Naive thymus-derived CD8-positive, alpha-beta T cell (primary cell): Measurements from ENCODE around the gene DNAJC21. TPM values are rescaled to one million over a fixed set of nuclear protein-coding genes. Genes with fewer than 3 reads are reported as not detected.

ENCODE experiments used
- ATAC-seq, 2 donors: fragments of 150-1000 bp; cut with Tn5 transposase in 1 of 2; sonication (Bioruptor Pico), chemical (Tn5 transposase) in 1 of 2; 1 replicate in 1 of 2; 2 replicates in 1 of 2; pipeline ENCODE4 v1.10.0; 2021; ENCODE audit warnings: mild to moderate bottlenecking in 2 of 2, moderate library complexity in 2 of 2
- POLR2A ChIA-PET: fragments of 350-600 bp; sonication (Branson Sonifier 250); formaldehyde crosslinking; loops from one replicate; lab custom pipeline; 2021; ENCODE audit warnings: antibody characterized with exemption; lab: Charles Lee
- DNase-seq, 10 donors: peaks; one replicate each; pipeline versions ENCODE4 v3.0.0 to v3.0.0-alpha.2; 2020 to 2022
- H3K27ac Mint-ChIP-seq, 10 donors: one replicate each; pipeline ENCODE4 v1.8.0; 2020 to 2022; ENCODE audit warnings: mild to moderate bottlenecking in 10 of 10, mixed read lengths in 10 of 10, moderate library complexity in 4 of 10, inconsistent platforms in 1 of 10
- H3K27me3 Mint-ChIP-seq, 5 donors: one replicate each; pipeline ENCODE4 v1.8.0; 2021 to 2022; ENCODE audit warnings: mixed read lengths in 5 of 5
- H3K36me3 Mint-ChIP-seq, 3 donors: one replicate each; pipeline ENCODE4 v1.8.0; 2020 to 2022; ENCODE audit warnings: mixed read lengths in 3 of 3, mild to moderate bottlenecking in 2 of 3, inconsistent platforms in 1 of 3
- H3K4me1 Mint-ChIP-seq, 4 donors: one replicate each; pipeline ENCODE4 v1.8.0; 2021 to 2022; ENCODE audit warnings: mixed read lengths in 4 of 4
- H3K4me3 Mint-ChIP-seq, 10 donors: one replicate each; pipeline ENCODE4 v1.8.0; 2020 to 2022; ENCODE audit warnings: mild to moderate bottlenecking in 10 of 10, mixed read lengths in 10 of 10, moderate library complexity in 6 of 10, inconsistent platforms in 1 of 10
- H3K9me3 Mint-ChIP-seq, 9 donors: one replicate each; pipeline ENCODE4 v1.8.0; 2020 to 2022; ENCODE audit warnings: mixed read lengths in 9 of 9, mild to moderate bottlenecking in 3 of 9, inconsistent platforms in 1 of 9, moderate library complexity in 1 of 9
- polyA plus RNA-seq, 3 donors: library from polyadenylated mRNA; unstranded; fragments of 300-500 nt; fragmentation: Illumina TruSeq; gene quantifications; one replicate each; pipeline ENCODE4 v1.2.3, GENCODE V29; 2021
- total RNA-seq, 8 experiments: library from RNA in 2 of 8; stranded (reverse) in 2 of 8; gene quantifications; one replicate each; pipeline ENCODE4 v1.2.3 and lab custom pipeline; 2021 to 2026

DNAJC21 gene
- total and polyA plus RNA-seq, 5 experiments from 2014 or later: 14.6 to 62.6 (median 27.6) TPM

DNA sequence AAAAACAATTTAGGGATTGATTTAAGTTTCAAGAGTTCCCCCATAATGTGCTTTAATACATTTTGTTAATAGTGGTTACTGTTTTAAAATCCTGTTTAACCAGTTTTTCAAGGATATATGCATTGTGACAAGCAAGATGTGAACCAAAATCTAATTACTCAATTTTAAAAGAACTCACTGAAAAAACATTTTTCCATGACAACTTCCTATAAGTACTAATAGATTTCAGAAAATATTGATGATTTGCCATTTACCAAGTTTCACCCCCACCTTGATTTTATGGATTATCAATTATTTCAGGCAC is 4.9 kb upstream of the DNAJC21 start:
- POLR2A ChIA-PET: interaction anchor here (1.1 kb wide), 1 partner anchor 9 kb away, joined by 6 read pairs; the partner anchor contains the start of genes BRIX1 and RAD1
- peaks cover 0 to 66% (median 9%) of the 10 kb centered on the region in 3 donors for H3K36me3 Mint-ChIP-seq
- DNase-seq (no peak), ATAC-seq (no peak)
- no peaks in the 10 kb centered on the region for H3K9me3 Mint-ChIP-seq
- peaks cover 6 to 18% (median 10%) of the 10 kb centered on the region in 4 donors for H3K4me1 Mint-ChIP-seq
- no peak overlapping the region for H3K4me3 Mint-ChIP-seq
- no peaks in the 10 kb centered on the region for H3K27me3 Mint-ChIP-seq
- peak overlapping the region in 4 of 10 donors; percentile 15 to 54 (median 49) for H3K27ac Mint-ChIP-seq

DNA sequence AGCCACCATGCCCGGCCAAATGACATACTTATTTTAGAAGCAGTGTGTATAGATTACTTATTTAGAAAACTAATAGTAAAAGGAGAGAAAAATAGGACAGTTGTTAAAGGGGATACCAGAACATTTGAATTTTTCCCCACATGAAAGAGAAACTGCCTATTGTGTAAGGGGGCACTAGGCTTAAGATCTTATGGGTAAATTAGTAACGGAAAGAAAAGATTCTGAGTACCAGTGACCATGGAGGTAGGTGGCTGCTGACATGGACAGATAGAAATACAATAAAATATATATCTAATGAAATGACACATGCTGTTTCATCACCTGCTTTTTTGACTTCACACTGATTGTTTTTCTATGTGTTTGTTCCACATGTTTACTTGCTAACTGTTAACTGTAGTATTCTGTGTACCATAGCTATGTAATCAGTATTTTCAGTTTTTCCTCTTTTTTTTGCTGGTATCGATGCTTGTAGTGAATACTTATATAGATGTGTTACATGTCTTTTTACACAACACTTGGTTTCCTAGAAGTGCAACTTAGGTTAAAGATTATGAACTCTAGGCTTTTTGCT is 3.0 kb upstream of the DNAJC21 start:
- POLR2A ChIA-PET: no interaction called here
- no peaks in the 10 kb centered on the region for H3K27me3 Mint-ChIP-seq
- H3K4me3 Mint-ChIP-seq: no peak overlapping the region
- peaks cover 0 to 48% (median 8%) of the 10 kb centered on the region in 3 donors for H3K36me3 Mint-ChIP-seq
- DNase-seq (no peak), ATAC-seq (no peak)
- no peaks in the 10 kb centered on the region for H3K9me3 Mint-ChIP-seq
- H3K27ac Mint-ChIP-seq: no peak overlapping the region
- H3K4me1 Mint-ChIP-seq: peaks cover 15 to 32% (median 23%) of the 10 kb centered on the region in 4 donors

DNA sequence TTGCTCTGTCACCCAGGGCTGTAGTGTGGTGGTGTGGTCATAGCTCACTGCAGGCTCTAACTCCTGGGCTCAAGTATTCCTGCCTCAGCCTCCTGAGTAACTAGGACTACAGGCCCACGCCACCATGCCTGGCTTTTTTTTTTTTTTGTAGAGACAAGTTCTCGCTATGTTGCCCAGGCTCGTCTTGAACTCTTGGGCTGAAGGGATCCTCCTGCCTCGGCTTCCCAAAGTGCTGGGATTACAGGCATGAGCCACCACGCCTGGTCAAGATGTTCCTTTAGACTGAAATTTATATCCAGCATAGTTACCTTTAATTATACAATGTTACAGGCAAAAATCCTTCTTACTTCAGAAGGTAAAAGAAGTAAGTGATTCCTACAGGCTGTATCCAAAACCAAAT is 1.6 kb upstream of the DNAJC21 start:
- no peak for DNase-seq
- H3K27ac Mint-ChIP-seq: peak overlapping the region in 4 of 10 donors; percentile 5 to 76 (median 36)
- H3K36me3 Mint-ChIP-seq: peaks cover 0 to 38% (median 8%) of the 10 kb centered on the region in 3 donors
- peaks cover 18 to 41% (median 31%) of the 10 kb centered on the region in 4 donors for H3K4me1 Mint-ChIP-seq
- H3K27me3 Mint-ChIP-seq: no peaks in the 10 kb centered on the region
- peak overlapping the region in 1 of 10 donors; percentile 42 for H3K4me3 Mint-ChIP-seq
- POLR2A ChIA-PET: interaction anchor here (3.6 kb wide), 1 partner anchor 12 kb away, joined by 111 read pairs; the partner anchor contains the start of genes BRIX1 and RAD1
- no peak for ATAC-seq
- no peaks in the 10 kb centered on the region for H3K9me3 Mint-ChIP-seq

DNA sequence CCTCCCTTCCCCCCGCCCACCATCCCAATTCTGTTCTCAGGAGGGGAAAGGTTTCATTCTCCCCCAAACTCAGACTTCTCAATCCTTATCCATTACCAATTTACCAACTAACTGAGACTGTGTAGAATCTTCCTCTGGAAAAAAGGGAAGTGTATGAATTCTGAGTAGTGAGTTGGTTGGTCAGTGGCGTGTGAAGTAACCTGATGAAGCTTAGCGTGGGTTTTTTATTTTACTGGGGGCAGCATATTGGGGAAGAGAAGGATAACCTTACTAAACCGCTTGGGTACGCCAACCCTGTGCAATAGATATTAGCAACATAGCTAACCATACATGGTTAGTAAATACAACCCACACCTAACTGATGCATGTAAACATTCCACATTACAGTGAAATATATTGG is 1.1 kb upstream of the DNAJC21 start:
- peak overlapping the region in 5 of 10 donors; percentile 90 to 97 (median 93) for H3K4me3 Mint-ChIP-seq
- ATAC-seq (no peak), DNase-seq (no peak)
- peaks cover 0 to 34% (median 8%) of the 10 kb centered on the region in 3 donors for H3K36me3 Mint-ChIP-seq
- no peaks in the 10 kb centered on the region for H3K9me3 Mint-ChIP-seq
- peak overlapping the region in 3 of 10 donors; percentile 5 to 77 (median 45) for H3K27ac Mint-ChIP-seq
- H3K27me3 Mint-ChIP-seq: no peaks in the 10 kb centered on the region
- POLR2A ChIA-PET: interaction anchor here (3.6 kb wide), 1 partner anchor 12 kb away, joined by 111 read pairs; the partner anchor contains the start of genes BRIX1 and RAD1
- peaks cover 18 to 41% (median 32%) of the 10 kb centered on the region in 4 donors for H3K4me1 Mint-ChIP-seq

DNA sequence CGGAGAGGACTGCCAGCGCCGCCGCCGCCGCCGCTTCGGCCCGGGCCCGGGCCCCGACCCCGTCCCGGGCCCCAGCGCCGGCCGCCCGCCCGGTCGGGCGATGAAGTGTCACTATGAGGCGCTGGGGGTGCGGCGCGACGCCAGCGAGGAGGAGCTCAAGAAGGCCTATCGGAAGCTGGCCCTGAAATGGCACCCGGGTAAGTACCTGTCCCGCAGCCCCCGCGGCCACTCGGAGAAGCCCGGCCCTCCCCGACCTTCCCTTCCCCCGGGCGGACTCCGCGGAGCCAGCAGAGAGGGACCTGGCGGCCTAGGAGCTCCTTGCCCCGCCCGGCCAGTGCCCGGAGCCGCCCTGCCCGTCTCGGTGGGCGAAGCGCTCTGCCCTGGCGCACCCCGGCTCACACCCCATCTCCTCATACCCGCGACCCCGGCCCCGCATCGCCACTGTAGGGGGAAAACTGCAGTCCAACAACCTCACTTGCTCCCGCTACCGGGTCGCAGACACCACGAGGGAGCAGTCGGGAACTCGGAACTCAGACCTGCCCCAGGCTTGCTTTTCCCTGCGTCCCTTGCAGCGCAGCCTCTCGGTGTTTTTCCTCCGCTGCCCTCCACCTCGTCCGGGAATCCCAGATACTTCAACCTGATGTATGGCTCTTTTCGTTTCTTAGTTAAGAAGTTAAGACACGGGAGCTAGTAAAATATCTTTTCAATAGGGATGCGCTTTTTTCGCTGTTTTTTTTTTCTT is 532 bp downstream of the DNAJC21 start:
- H3K27ac Mint-ChIP-seq: peak overlapping the region; percentile 22 to 98 (median 96)
- H3K27me3 Mint-ChIP-seq: no peaks in the 10 kb centered on the region
- POLR2A ChIA-PET: interaction anchor here (0.6 to 3.6 kb wide), 13 partner anchors 9 to 1946 kb away, joined by 3 to 111 read pairs (median 6); partner anchors contain the start of genes BRIX1, IL7R, LMBRD2 and NADK2
- DNase-seq: peak; percentile 68 to 93 (median 76)
- H3K9me3 Mint-ChIP-seq: no peaks in the 10 kb centered on the region
- H3K4me1 Mint-ChIP-seq: peaks cover 22 to 42% (median 36%) of the 10 kb centered on the region in 4 donors
- H3K4me3 Mint-ChIP-seq: peak overlapping the region; percentile 94 to 98 (median 97)
- peaks cover 0 to 33% (median 2%) of the 10 kb centered on the region in 3 donors for H3K36me3 Mint-ChIP-seq
- ATAC-seq: peak; percentile 76 to 77

DNA sequence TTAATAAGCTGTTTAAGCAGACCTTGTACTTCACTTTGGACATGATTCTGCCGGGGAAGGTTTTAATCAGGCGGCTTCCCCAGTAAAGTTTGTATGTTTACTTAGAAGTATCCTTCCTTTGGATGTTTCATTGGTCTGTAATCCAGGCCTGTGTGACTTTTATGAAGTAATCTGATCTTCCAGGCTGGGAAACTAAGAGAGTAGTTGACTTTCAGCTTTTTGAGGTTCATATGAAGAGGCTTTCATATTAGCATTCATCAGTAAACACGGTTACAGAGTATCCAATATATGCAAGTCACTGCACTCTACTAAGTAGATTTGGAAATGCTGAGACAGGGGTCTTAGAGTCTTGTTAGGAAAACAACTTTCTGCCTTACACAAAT is 1.1 kb downstream of the DNAJC21 start:
- ATAC-seq: no peak
- POLR2A ChIA-PET: interaction anchor here (0.7 to 3.6 kb wide), 6 partner anchors 9 to 1221 kb away, joined by 4 to 111 read pairs (median 8); partner anchors contain the start of genes BRIX1, IL7R, LMBRD2 and RAD1
- Mint-ChIP-seq H3K4me3 (peak overlapping the region; percentile 94 to 98 (median 97)), H3K9me3 (no peaks in the 10 kb centered on the region), H3K4me1 (peaks cover 23 to 44% (median 36%) of the 10 kb centered on the region in 4 donors), H3K27ac (peak overlapping the region; percentile 22 to 98 (median 96)), H3K36me3 (peaks cover 0 to 32% (median 2%) of the 10 kb centered on the region in 3 donors), H3K27me3 (no peaks in the 10 kb centered on the region)
- no peak for DNase-seq

DNA sequence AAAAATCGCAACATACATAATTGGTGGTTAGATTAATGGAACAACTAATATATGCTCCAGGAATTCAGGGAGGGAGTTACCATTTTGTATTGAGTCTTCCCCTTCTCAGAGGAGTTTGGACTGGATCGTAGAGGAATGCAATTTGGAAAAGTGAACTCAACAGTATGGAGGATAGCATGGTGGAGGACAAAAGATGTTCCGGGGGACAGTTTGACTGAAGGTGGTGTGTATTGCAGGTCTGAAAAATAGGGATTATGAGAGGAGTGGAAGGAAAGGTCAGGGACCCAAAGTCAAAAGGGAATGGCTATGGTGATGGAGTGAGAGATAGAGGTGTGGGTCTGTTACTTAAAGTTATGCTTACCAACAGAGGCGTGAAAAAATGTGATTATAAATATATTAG is 1.5 kb downstream of the DNAJC21 start:
- POLR2A ChIA-PET: interaction anchor here (0.5 to 3.6 kb wide), 5 partner anchors 8 to 92 kb away, joined by 3 to 111 read pairs (median 8); partner anchors contain the start of genes BRIX1, RAD1 and TTC23L
- DNase-seq (no peak), ATAC-seq (no peak)
- Mint-ChIP-seq H3K4me1 (peaks cover 23 to 44% (median 36%) of the 10 kb centered on the region in 4 donors), H3K4me3 (peak overlapping the region; percentile 94 to 98 (median 97)), H3K9me3 (no peaks in the 10 kb centered on the region), H3K27ac (peak overlapping the region in 9 of 10 donors; percentile 22 to 98 (median 95)), H3K36me3 (peaks cover 0 to 32% (median 0%) of the 10 kb centered on the region in 3 donors), H3K27me3 (no peaks in the 10 kb centered on the region)

DNA sequence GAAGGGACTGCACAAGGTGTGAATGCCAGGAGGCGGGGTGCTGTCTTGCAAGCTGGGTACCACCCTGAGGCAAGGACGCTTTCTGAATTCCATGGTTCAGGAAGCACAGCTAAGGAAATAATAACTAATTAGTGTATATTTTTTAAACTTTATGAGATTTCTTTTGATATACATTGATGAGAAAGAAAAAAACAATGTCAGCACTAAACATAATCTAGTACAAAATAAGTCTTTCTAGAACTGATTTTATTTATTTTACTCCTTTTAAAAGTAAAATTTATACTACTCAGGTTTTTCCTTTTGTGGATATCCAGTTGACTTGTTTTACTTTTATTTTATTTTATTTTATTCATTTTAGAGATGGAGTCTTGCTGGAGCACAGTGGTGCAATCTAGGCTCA is 3.6 kb downstream of the DNAJC21 start:
- no peak overlapping the region for H3K4me3 Mint-ChIP-seq
- H3K9me3 Mint-ChIP-seq: no peaks in the 10 kb centered on the region
- POLR2A ChIA-PET: interaction anchor here (0.7 to 1.6 kb wide), 2 partner anchors 17 to 271 kb away, joined by 6 to 7 read pairs; partner anchors contain the start of genes BRIX1 and RAD1
- H3K27me3 Mint-ChIP-seq: no peaks in the 10 kb centered on the region
- peaks cover 0 to 43% (median 5%) of the 10 kb centered on the region in 3 donors for H3K36me3 Mint-ChIP-seq
- peaks cover 23 to 44% (median 36%) of the 10 kb centered on the region in 4 donors for H3K4me1 Mint-ChIP-seq
- no peak for ATAC-seq
- H3K27ac Mint-ChIP-seq: no peak overlapping the region
- no peak for DNase-seq

DNA sequence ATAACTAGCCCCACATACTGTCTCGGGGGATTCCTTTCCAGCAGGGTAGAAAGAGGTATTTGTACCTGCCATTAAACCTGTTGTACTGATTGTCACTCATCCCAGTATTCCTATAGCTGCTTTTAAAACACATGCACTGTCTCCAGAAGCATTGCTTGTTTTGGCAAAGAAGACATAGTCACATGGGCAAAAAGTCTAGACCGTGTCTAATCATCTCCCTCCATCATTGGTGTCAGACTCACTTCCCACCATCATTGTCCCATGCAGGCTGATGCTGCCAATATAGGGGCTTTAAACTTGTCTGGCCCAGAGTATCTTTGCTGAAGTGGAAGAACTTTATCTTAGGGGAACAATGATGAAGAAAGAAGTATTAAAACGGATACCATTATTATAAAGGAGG is 12.6 kb downstream of the DNAJC21 start:
- H3K4me1 Mint-ChIP-seq: no peaks in the 10 kb centered on the region
- no peaks in the 10 kb centered on the region for H3K9me3 Mint-ChIP-seq
- DNase-seq: no peak
- H3K4me3 Mint-ChIP-seq: no peak overlapping the region
- H3K27me3 Mint-ChIP-seq: no peaks in the 10 kb centered on the region
- ATAC-seq: no peak
- H3K27ac Mint-ChIP-seq: peak overlapping the region in 1 of 10 donors; percentile 58
- H3K36me3 Mint-ChIP-seq: peaks cover 15 to 78% (median 26%) of the 10 kb centered on the region in 3 donors
- POLR2A ChIA-PET: interaction anchor here (0.7 kb wide), 1 partner anchor 762 kb away, joined by 6 read pairs; no protein-coding TSS in a partner anchor

DNA sequence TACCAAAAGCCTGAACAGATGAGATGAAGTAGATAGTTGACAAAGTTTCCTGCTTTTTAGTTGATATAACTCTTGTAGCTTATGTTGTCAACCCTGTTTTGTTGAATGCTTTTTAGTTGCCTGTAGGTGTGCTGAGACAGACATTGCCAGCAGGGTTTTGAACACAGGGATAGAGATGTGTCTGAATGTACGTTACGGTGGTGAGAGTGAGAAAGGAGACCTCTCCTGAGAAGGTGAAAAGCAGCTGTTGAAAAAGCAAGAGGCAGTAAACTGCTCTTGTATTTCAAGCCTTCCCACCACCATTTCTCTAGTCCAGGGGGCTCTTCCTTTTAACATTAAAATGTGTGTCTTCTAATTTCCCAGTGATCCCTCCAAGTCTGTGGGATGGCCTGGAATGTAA is 14.7 kb downstream of the DNAJC21 start:
- Mint-ChIP-seq H3K4me1 (peaks cover 0 to 2% (median 0%) of the 10 kb centered on the region in 4 donors), H3K9me3 (no peaks in the 10 kb centered on the region), H3K4me3 (no peak overlapping the region), H3K27ac (peak overlapping the region in 1 of 10 donors; percentile 23), H3K36me3 (peaks cover 10 to 78% (median 22%) of the 10 kb centered on the region in 3 donors), H3K27me3 (no peaks in the 10 kb centered on the region)
- DNase-seq (no peak), ATAC-seq (no peak)
- POLR2A ChIA-PET: no interaction called here

DNA sequence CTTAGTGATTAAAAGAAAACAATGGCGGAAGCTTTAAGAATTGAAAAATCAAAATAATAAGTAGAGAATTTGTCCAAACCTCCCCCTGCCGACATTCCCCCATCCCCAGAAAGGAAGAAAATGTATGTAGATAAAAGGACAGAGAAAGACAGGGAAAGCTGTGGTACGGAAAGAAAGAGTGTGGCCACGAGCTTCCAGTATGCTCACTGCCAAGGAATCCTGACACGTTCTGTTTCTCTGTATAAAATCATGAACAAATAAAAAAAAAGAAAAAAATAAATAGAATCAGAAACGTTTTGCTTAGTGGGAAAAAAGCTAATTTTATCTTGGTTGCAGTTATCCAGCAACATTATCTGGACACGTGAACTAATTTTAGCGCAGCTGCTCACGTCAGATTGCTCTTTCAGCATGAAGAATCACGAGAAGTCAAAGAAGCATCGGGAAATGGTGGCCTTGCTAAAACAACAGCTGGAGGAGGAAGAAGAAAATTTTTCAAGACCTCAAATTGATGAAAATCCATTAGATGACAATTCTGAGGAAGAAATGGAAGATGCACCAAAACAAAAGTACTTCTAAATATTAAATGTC is 15.2 kb downstream of the DNAJC21 start:
- POLR2A ChIA-PET: no interaction called here

DNA sequence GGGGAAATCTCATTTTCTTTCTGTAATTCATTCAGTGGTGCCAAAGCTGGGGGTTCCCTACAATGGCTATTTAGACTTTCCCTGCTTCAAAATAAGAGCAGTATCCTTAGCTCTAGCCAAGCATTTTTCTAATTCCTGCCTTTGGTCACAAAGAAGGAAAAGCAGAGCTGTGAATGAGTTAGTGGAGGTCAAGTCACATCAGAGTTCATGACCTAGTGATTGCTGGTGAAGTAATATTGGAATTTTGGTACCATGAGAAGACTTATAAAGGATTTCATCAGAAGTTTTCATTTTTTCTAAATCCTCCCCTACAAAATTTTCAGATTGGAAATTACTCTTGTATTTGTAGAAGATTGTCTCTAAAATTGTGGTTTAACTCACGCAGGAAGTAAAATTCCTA is 28.0 kb downstream of the DNAJC21 start:
- ATAC-seq (no peak), DNase-seq (no peak)
- Mint-ChIP-seq H3K9me3 (no peaks in the 10 kb centered on the region), H3K4me1 (peaks cover 0 to 8% (median 0%) of the 10 kb centered on the region in 4 donors), H3K36me3 (peaks cover 0 to 42% (median 15%) of the 10 kb centered on the region in 3 donors), H3K27ac (peak overlapping the region in 1 of 10 donors; percentile 23), H3K27me3 (no peaks in the 10 kb centered on the region), H3K4me3 (no peak overlapping the region)
- POLR2A ChIA-PET: no interaction called here

More for the DNA sequence above, 15.2 kb downstream of the DNAJC21 start:
- Mint-ChIP-seq H3K27me3 (no peaks in the 10 kb centered on the region), H3K4me3 (no peak overlapping the region), H3K27ac (no peak overlapping the region), H3K36me3 (peaks cover 10 to 79% (median 23%) of the 10 kb centered on the region in 3 donors), H3K9me3 (no peaks in the 10 kb centered on the region), H3K4me1 (peaks cover 0 to 2% (median 0%) of the 10 kb centered on the region in 4 donors)
- DNase-seq (no peak), ATAC-seq (no peak)
